Measurements from ENCODE around the gene UVRAG.

GRCh38 chr11:75873417-75874221 lies 58.6 kb downstream of the UVRAG start:
- no peak for TF ChIP-seq CTCF (IDR thresholded peaks at IDR 0.05 in 4 of 5, conservative IDR thresholded peaks at IDR 0.05 in 1 of 5)
- no peak for TF ChIP-seq POLR2A (IDR thresholded peaks at IDR 0.05)

All from gastrocnemius medialis (tissue), 4 donors.